ENCODE results near the gene COL6A2.

DNA sequence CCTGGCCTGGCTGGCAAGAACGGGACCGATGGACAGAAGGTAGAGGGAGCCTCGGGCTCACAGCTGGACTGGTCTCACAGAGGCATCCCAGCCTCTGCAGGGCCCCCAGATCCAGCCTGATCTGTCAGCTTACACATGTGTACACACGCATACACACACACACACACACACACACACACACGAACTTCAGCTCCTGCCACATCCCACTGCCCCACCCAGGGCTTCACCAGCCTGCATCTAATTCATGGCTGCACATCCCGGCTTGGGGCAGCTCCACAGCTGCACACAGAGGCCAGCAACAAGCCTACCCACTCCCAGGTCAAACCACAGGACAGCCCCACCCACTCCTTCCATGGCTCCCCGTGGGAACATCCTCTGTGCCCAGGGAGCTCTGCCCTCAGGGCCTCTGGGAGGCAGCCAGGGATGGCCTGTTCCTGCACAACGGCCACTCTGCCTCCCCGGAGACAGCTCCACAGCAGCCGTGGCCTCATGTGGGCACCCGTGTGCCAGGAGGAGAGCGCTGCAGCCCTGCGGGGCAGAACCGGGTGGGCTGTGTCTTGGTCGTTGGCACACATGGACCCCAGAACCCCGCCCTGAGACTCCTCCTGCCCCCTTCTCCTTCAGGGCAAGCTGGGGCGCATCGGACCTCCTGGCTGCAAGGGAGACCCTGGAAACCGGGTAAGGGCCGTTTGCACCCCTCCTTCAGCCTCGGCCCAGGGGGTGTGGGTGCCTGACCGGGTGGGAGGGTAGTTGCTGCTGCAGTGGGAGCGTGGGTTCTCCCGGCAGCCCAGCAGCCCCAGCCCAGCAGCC lies 19.1 kb downstream of the COL6A2 start:
- TF ChIP-seq, protein P1, sequence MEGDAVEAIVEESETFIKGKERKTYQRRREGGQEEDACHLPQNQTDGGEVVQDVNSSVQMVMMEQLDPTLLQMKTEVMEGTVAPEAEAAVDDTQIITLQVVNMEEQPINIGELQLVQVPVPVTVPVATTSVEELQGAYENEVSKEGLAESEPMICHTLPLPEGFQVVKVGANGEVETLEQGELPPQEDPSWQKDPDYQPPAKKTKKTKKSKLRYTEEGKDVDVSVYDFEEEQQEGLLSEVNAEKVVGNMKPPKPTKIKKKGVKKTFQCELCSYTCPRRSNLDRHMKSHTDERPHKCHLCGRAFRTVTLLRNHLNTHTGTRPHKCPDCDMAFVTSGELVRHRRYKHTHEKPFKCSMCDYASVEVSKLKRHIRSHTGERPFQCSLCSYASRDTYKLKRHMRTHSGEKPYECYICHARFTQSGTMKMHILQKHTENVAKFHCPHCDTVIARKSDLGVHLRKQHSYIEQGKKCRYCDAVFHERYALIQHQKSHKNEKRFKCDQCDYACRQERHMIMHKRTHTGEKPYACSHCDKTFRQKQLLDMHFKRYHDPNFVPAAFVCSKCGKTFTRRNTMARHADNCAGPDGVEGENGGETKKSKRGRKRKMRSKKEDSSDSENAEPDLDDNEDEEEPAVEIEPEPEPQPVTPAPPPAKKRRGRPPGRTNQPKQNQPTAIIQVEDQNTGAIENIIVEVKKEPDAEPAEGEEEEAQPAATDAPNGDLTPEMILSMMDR (IDR thresholded peaks at IDR 0.05) = no peak
- no peak for TF ChIP-seq EZH2phosphoT487 (IDR thresholded peaks at IDR 0.05)

Measured in neural progenitor cell (in vitro differentiated cells).